Measurements from ENCODE around the gene CPED1. TPM values are rescaled to one million over a fixed set of nuclear protein-coding genes. Genes with fewer than 3 reads are reported as not detected.
A peak's percentile ranks its signal among the peaks of the same experiment; 100 is the strongest.

The CPED1 gene
- total RNA-seq, 4 donors from 2014 or later, result 4.4 to 20.2 (median 14.0) TPM

- no peaks in the 10 kb centered on the region for H3K36me3 ChIP-seq
- TF ChIP-seq POLR2A (IDR thresholded peaks at IDR 0.05) (no peak), EP300 (IDR thresholded peaks at IDR 0.05; ENCODE audit: low read depth) (no peak), POLR2AphosphoS5 (IDR thresholded peaks at IDR 0.05) (no peak)
- TF ChIP-seq, protein P1, sequence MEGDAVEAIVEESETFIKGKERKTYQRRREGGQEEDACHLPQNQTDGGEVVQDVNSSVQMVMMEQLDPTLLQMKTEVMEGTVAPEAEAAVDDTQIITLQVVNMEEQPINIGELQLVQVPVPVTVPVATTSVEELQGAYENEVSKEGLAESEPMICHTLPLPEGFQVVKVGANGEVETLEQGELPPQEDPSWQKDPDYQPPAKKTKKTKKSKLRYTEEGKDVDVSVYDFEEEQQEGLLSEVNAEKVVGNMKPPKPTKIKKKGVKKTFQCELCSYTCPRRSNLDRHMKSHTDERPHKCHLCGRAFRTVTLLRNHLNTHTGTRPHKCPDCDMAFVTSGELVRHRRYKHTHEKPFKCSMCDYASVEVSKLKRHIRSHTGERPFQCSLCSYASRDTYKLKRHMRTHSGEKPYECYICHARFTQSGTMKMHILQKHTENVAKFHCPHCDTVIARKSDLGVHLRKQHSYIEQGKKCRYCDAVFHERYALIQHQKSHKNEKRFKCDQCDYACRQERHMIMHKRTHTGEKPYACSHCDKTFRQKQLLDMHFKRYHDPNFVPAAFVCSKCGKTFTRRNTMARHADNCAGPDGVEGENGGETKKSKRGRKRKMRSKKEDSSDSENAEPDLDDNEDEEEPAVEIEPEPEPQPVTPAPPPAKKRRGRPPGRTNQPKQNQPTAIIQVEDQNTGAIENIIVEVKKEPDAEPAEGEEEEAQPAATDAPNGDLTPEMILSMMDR (IDR thresholded peaks at IDR 0.05), result no peak
- WGBS, 2 donors (ENCODE audit: low coverage in 1 of 2), result 78 to 90% methylated on average over 5 to 6 of the region's 6 CpGs
- in situ Hi-C loops (cut with MboI; ENCODE audit: low pct_ligation_motif_present in 1 of 4, low pct_unique_long_range_greater_than_20kb in 1 of 4, low sequenced_read_pairs in 3 of 4), result no loop called here
- peaks cover 0 to 10% (median 0%) of the 10 kb centered on the region in 4 donors for H3K4me1 ChIP-seq
- H3K9me3 ChIP-seq, result no peaks in the 10 kb centered on the region
- no peak overlapping the region for H3K4me3 ChIP-seq
- H3K27me3 ChIP-seq, result no peaks in the 10 kb centered on the region
- no peak for DNase-seq
- intact Hi-C loops (cut with DNase I; ENCODE audit: low total_unique reads), result no loop called here
- no peak overlapping the region for H3K27ac ChIP-seq
Observed at GRCh38 chr7:121012170-121012874, 23.8 kb downstream of the CPED1 start.

- in situ Hi-C loops (cut with MboI; ENCODE audit: low pct_ligation_motif_present in 1 of 4, low pct_unique_long_range_greater_than_20kb in 1 of 4, low sequenced_read_pairs in 3 of 4), result no loop called here
- intact Hi-C loops (cut with DNase I; ENCODE audit: low total_unique reads), result no loop called here
- WGBS, 2 donors (ENCODE audit: low coverage in 1 of 2), result 60 to 62% methylated on average over 2 of the region's 2 CpGs
Observed at GRCh38 chr7:121012919-121013318, 24.4 kb downstream of the CPED1 start.

GRCh38 chr7:121015560-121015959, 27.0 kb downstream of the CPED1 start:
- intact Hi-C loops (cut with DNase I; ENCODE audit: low total_unique reads) (no loop called here), in situ Hi-C loops (cut with MboI; ENCODE audit: low pct_ligation_motif_present in 1 of 4, low pct_unique_long_range_greater_than_20kb in 1 of 4, low sequenced_read_pairs in 3 of 4) (no loop called here)
- 89 to 93% methylated on average over 4 of the region's 4 CpGs for WGBS, 2 donors (ENCODE audit: low coverage in 1 of 2)
- TF ChIP-seq EP300 (IDR thresholded peaks at IDR 0.05; ENCODE audit: low read depth) (no peak), POLR2AphosphoS5 (IDR thresholded peaks at IDR 0.05) (no peak), POLR2A (IDR thresholded peaks at IDR 0.05) (no peak)
- TF ChIP-seq, protein P1 (IDR thresholded peaks at IDR 0.05), result no peak
- Histone ChIP-seq H3K27me3 (no peaks in the 10 kb centered on the region), H3K4me1 (peaks cover 0 to 30% (median 3%) of the 10 kb centered on the region in 4 donors), H3K27ac (peak overlapping the region; percentile 1 to 32 (median 12)), H3K9me3 (no peaks in the 10 kb centered on the region), H3K4me3 (no peak overlapping the region), H3K36me3 (no peaks in the 10 kb centered on the region)
- no peak for DNase-seq

More at GRCh38 chr7:121012919-121013318, 24.4 kb downstream of the CPED1 start:
- Histone ChIP-seq H3K36me3 (no peaks in the 10 kb centered on the region), H3K4me1 (peaks cover 0 to 16% (median 0%) of the 10 kb centered on the region in 4 donors), H3K4me3 (no peak overlapping the region), H3K27me3 (no peaks in the 10 kb centered on the region), H3K27ac (no peak overlapping the region), H3K9me3 (no peaks in the 10 kb centered on the region)
- no peak for DNase-seq
- no peak for TF ChIP-seq EP300 (IDR thresholded peaks at IDR 0.05; ENCODE audit: low read depth)
- TF ChIP-seq, protein P1 (IDR thresholded peaks at IDR 0.05), result no peak
- TF ChIP-seq POLR2A (IDR thresholded peaks at IDR 0.05), result no peak
- no peak for TF ChIP-seq POLR2AphosphoS5 (IDR thresholded peaks at IDR 0.05)

- peak in 2 of 3 donors; percentile 18 to 40 for TF ChIP-seq POLR2AphosphoS5 (IDR thresholded peaks at IDR 0.05)
- TF ChIP-seq EP300 (IDR thresholded peaks at IDR 0.05; ENCODE audit: low read depth), result no peak
- TF ChIP-seq, protein P1 (IDR thresholded peaks at IDR 0.05), result no peak
- TF ChIP-seq POLR2A (IDR thresholded peaks at IDR 0.05), result no peak
- Histone ChIP-seq H3K4me3 (no peak overlapping the region), H3K9me3 (no peaks in the 10 kb centered on the region), H3K36me3 (no peaks in the 10 kb centered on the region), H3K27ac (peak overlapping the region; percentile 46 to 74 (median 68)), H3K27me3 (no peaks in the 10 kb centered on the region), H3K4me1 (peaks cover 0 to 43% (median 8%) of the 10 kb centered on the region in 4 donors)
- WGBS, 2 donors (ENCODE audit: low coverage in 1 of 2), result 63 to 80% methylated on average over 1 to 2 of the region's 2 CpGs
- intact Hi-C loops (cut with DNase I; ENCODE audit: low total_unique reads) (no loop called here), in situ Hi-C loops (cut with MboI; ENCODE audit: low pct_ligation_motif_present in 1 of 4, low pct_unique_long_range_greater_than_20kb in 1 of 4, low sequenced_read_pairs in 3 of 4) (no loop called here)
- no peak for DNase-seq
Observed at GRCh38 chr7:121016966-121017365, 28.5 kb downstream of the CPED1 start.

Measured in transverse colon (tissue), 4 donors.